GM12872 (cell line): ENCODE measurements around the gene TRABD.

Source experiments
- TF ChIP-seq, protein P1 (sequence below): IDR thresholded peaks from 3 replicates; pipeline ENCODE4 v1.5.1; 2011; ENCODE audit warnings: low read depth, mild to moderate bottlenecking, low read length, moderate library complexity; ENCODE audit not compliant: insufficient read depth

The TRABD gene

GRCh38 chr22:50150161-50151129 is 35.3 kb upstream of the TRABD start:
- TF ChIP-seq, protein P1, sequence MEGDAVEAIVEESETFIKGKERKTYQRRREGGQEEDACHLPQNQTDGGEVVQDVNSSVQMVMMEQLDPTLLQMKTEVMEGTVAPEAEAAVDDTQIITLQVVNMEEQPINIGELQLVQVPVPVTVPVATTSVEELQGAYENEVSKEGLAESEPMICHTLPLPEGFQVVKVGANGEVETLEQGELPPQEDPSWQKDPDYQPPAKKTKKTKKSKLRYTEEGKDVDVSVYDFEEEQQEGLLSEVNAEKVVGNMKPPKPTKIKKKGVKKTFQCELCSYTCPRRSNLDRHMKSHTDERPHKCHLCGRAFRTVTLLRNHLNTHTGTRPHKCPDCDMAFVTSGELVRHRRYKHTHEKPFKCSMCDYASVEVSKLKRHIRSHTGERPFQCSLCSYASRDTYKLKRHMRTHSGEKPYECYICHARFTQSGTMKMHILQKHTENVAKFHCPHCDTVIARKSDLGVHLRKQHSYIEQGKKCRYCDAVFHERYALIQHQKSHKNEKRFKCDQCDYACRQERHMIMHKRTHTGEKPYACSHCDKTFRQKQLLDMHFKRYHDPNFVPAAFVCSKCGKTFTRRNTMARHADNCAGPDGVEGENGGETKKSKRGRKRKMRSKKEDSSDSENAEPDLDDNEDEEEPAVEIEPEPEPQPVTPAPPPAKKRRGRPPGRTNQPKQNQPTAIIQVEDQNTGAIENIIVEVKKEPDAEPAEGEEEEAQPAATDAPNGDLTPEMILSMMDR, result no peak

DNA sequence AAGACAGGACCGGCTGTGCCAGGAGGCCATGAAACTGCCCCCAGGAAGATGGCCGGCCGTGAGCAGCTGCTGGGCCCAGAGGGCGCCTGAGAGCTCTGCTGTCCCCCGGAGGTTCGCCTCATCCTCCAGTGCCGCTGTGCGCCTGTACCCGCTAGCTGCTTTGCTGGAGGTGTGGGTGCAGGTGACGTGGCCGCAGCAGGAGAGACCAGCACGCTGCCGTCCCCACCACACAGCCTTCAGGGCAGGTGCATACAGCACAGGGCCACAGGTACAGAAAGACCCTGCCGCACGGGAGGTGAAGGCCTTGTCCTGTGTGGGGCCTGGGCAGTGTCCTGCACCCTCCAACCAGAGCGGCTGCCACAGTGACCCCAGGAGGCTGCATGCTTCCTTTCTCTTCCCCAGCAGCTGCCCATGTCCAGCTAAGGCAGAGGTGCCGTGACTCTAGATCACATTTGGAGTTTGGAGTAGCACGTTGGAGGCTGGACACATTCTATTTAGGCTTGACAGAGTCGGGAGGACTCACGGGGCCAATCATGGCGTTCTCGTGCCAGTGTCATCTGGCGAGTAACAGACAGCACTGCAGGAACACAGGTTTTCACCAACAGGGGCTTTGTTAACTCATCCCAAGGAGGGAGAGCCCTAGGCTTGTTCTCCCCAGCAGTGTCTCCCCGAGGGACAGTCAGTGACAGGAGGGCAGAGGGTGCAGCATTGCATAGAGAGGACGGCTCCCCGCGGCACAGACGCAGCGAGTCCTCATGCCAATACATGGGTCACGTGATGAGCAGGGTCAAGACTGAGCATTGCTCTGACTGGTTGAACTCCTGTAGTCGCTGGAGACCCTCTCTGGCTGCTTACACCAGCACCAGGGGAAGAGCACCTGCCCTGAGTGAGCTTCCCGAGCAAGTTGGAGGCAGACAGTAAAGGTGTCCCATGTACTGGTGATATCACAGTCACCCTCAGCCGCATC is 33.9 kb upstream of the TRABD start:
- TF ChIP-seq, protein P1, result no peak

DNA sequence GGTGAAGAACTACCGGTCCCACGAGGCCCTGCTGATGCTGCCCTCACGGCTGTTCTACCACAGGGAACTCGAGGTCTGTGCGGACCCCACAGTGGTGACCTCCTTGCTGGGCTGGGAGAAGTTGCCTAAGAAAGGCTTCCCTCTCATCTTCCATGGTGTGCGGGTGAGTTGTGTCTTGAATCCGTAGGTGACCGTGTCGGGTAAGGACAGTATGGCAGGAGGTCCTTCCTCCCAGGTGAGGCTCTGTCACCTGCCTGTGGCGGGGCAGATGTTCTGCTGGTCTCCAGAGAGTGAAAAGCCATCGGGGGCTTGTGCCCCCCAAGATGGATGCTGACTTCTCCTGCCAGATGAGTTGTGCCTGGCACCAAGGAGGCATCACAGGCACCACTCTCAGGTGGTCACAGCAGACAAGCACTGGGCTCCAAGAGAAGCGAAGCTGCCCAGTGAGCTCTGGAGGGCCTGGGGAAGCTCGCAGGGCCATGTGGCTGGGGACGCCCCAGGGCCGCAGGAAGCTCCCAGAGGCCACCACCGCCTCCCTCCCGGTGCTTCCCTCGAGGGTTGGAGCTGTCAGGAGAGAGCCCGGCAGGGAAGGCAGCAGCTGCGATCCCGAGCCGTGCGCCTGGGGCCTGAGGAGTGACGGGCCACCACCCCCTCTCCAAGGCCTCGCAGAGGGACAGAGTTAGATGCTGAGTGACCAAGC is 32.5 kb upstream of the TRABD start:
- TF ChIP-seq, protein P1, result no peak

DNA sequence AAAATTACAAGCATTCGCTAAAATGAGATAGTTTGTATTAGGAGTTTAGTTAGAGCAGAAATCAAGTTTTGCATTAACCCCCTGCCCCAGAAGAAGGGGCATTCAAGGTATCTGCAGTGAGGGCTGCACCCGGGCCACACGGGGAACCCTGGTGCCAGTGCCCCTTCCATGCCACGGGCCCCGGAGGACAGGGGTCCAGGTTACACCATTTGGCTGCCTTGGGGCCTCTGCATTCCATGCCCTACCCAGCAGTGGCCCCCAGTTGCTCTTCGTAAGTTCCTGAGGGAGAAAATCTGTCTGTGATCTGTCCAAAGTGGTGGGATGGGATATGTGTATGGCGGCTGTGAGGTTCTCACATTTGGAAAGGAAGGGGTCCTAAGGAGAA is 32.0 kb upstream of the TRABD start:
- TF ChIP-seq, protein P1, result no peak

GRCh38 chr22:50157709-50158375 is 27.9 kb upstream of the TRABD start:
- TF ChIP-seq, protein P1, result no peak

GRCh38 chr22:50160947-50161346 is 24.8 kb upstream of the TRABD start:
- TF ChIP-seq, protein P1, result no peak
